Astrocyte (in vitro differentiated cells and primary cell): ENCODE measurements around the gene AQR. TPM values are rescaled to one million over a fixed set of nuclear protein-coding genes. Genes with fewer than 3 reads are reported as not detected.

Source experiments
- DNase-seq: peaks from one replicate; pipeline ENCODE4 v3.0.0-alpha.2; 2010; ENCODE audit warnings: low read depth
- FAIRE-seq: peaks from 2 replicates; lab custom pipeline; 2011; peaks lifted over from hg19 to GRCh38; lab: Jason Lieb, UNC
- H2AFZ ChIP-seq: 2 replicates; pipeline ENCODE4 v1.6.0; 2012; ENCODE audit warnings: low read depth, low read length, inconsistent platforms
- H3K27ac ChIP-seq: 2 replicates; pipeline ENCODE4 v1.5.1; 2011; ENCODE audit warnings: low read depth, low read length, inconsistent platforms
- H3K27me3 ChIP-seq: 2 replicates; pipeline ENCODE4 v1.6.0; 2011; ENCODE audit warnings: low read length, inconsistent platforms; ENCODE audit not compliant: insufficient read depth
- H3K36me3 ChIP-seq: 2 replicates; pipeline ENCODE4 v1.5.1; 2011; ENCODE audit warnings: low read length, inconsistent platforms; ENCODE audit not compliant: insufficient read depth
- H3K4me1 ChIP-seq: 2 replicates; pipeline ENCODE4 v1.5.1; 2011; ENCODE audit warnings: low read length, inconsistent platforms; ENCODE audit not compliant: insufficient read depth
- H3K4me2 ChIP-seq: 2 replicates; pipeline ENCODE4 v1.6.0; 2012; ENCODE audit warnings: low read length, inconsistent platforms
- H3K4me3 ChIP-seq: 2 replicates; pipeline ENCODE4 v1.5.1; 2011; ENCODE audit warnings: low read depth, mild to moderate bottlenecking, low read length, inconsistent platforms; ENCODE audit not compliant: insufficient read depth
- H3K79me2 ChIP-seq: 2 replicates; pipeline ENCODE4 v1.6.0; 2012; ENCODE audit warnings: mild to moderate bottlenecking, low read length, inconsistent platforms; ENCODE audit not compliant: insufficient read depth
- H3K9ac ChIP-seq: 2 replicates; pipeline ENCODE4 v1.6.0; 2012; ENCODE audit warnings: mild to moderate bottlenecking, low read length, inconsistent platforms
- H3K9me3 ChIP-seq: 2 replicates; pipeline ENCODE4 v1.5.1; 2012; ENCODE audit warnings: low read depth, mild to moderate bottlenecking, low read length, inconsistent platforms; ENCODE audit not compliant: insufficient read depth
- H4K20me1 ChIP-seq: 2 replicates; pipeline ENCODE4 v1.6.0; 2012; ENCODE audit warnings: low read length, inconsistent platforms; ENCODE audit not compliant: insufficient read depth
- H3K27ac Mint-ChIP-seq: one replicate; pipeline ENCODE4 v1.8.0; 2021; ENCODE audit warnings: mild to moderate bottlenecking, mixed read lengths; ENCODE audit not compliant: unreplicated experiment
- H3K27me3 Mint-ChIP-seq: one replicate; pipeline ENCODE4 v1.8.0; 2021; ENCODE audit warnings: low read depth, mixed read lengths; ENCODE audit not compliant: unreplicated experiment
- H3K36me3 Mint-ChIP-seq: one replicate; pipeline ENCODE4 v1.8.0; 2021; ENCODE audit warnings: low read depth, mixed read lengths; ENCODE audit not compliant: unreplicated experiment
- H3K4me1 Mint-ChIP-seq: one replicate; pipeline ENCODE4 v1.8.0; 2021; ENCODE audit warnings: low read depth, mixed read lengths; ENCODE audit not compliant: unreplicated experiment
- H3K4me3 Mint-ChIP-seq: one replicate; pipeline ENCODE4 v1.8.0; 2021; ENCODE audit warnings: mild to moderate bottlenecking, moderate library complexity, mixed read lengths; ENCODE audit not compliant: unreplicated experiment
- H3K9me3 Mint-ChIP-seq: one replicate; pipeline ENCODE4 v1.8.0; 2021; ENCODE audit warnings: mild to moderate bottlenecking, mixed read lengths; ENCODE audit not compliant: unreplicated experiment
- EZH2 ChIP-seq: IDR thresholded peaks from 2 replicates; pipeline ENCODE4 v1.6.1; 2012; ENCODE audit warnings: mild to moderate bottlenecking, low read length, inconsistent platforms; ENCODE audit not compliant: insufficient read depth
- total RNA-seq: library from RNA; stranded (reverse); gene quantifications from 2 replicates; pipeline ENCODE4 v1.2.1, GENCODE V29; 2021
- TF ChIP-seq, protein P1 (sequence below): IDR thresholded peaks from 2 replicates; pipeline ENCODE4 v1.5.1; 2011; ENCODE audit warnings: low read depth, mild to moderate bottlenecking, inconsistent platforms, low read length, moderate library complexity; ENCODE audit not compliant: insufficient read depth

The AQR gene
- total RNA-seq, 1 donor from 2014 or later: 27.2 TPM

DNA sequence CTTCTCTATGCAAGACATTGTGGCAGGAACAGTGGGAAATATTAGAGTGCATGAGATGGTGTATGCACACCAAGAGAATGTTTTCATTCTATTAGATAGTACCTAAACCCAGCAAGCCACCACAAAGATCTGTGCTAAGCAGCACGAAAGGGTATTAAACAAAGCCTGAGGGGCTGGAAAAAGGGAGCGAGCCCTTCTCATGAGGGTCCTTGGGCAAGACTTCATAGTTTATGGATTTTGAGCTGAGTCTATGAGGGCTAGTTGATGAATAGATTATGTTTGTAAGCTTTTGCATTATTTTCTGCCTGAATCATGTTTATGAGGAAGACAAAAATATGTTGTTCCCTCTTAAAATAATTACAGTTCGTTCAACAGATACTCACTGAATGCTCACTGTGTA, 164.8 kb downstream of the AQR start:
- Mint-ChIP-seq H3K27ac (no peak overlapping the region), H3K4me3 (no peak overlapping the region), H3K36me3 (no peaks in the 10 kb centered on the region), H3K4me1 (peaks cover 23% of the 10 kb centered on the region), H3K9me3 (peaks cover 7% of the 10 kb centered on the region), H3K27me3 (no peaks in the 10 kb centered on the region)
- no peak overlapping the region for H3K27ac ChIP-seq
- peaks cover under 1% of the 10 kb centered on the region for H3K4me1 ChIP-seq
- H3K4me2 ChIP-seq: no peak overlapping the region
- no peak overlapping the region for H2AFZ ChIP-seq
- H3K9me3 ChIP-seq: no peaks in the 10 kb centered on the region
- FAIRE-seq (no peak), DNase-seq (no peak)
- no peaks in the 10 kb centered on the region for H4K20me1 ChIP-seq
- H3K27me3 ChIP-seq: peaks cover 2% of the 10 kb centered on the region
- H3K9ac ChIP-seq: no peak overlapping the region
- no peaks in the 10 kb centered on the region for H3K79me2 ChIP-seq
- no peaks in the 10 kb centered on the region for H3K36me3 ChIP-seq
- TF ChIP-seq EZH2: no peak
- TF ChIP-seq, protein P1, sequence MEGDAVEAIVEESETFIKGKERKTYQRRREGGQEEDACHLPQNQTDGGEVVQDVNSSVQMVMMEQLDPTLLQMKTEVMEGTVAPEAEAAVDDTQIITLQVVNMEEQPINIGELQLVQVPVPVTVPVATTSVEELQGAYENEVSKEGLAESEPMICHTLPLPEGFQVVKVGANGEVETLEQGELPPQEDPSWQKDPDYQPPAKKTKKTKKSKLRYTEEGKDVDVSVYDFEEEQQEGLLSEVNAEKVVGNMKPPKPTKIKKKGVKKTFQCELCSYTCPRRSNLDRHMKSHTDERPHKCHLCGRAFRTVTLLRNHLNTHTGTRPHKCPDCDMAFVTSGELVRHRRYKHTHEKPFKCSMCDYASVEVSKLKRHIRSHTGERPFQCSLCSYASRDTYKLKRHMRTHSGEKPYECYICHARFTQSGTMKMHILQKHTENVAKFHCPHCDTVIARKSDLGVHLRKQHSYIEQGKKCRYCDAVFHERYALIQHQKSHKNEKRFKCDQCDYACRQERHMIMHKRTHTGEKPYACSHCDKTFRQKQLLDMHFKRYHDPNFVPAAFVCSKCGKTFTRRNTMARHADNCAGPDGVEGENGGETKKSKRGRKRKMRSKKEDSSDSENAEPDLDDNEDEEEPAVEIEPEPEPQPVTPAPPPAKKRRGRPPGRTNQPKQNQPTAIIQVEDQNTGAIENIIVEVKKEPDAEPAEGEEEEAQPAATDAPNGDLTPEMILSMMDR: no peak
- H3K4me3 ChIP-seq: no peak overlapping the region

DNA sequence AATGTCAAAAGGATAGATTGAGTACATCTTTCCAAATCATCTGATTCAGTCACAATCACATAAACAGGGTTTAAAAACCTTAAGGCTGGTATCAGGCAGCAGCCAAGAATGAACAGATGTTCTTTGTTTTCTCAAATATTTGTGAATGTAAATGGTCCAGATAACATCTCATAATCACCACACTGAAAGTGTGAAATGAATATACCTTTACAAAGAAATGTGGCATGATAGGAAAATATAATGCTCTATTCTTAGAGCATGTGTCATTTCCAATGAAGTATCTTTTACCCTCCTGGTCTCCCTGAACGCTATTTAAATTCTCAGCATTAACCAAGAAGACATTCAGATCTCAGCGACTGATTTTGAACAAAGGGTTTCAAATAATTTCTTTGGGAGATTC, 165.4 kb downstream of the AQR start:
- no peak overlapping the region for H3K4me3 ChIP-seq
- H3K4me1 ChIP-seq: peaks cover 3% of the 10 kb centered on the region
- peaks cover 23% of the 10 kb centered on the region for H3K4me1 Mint-ChIP-seq
- H3K27ac Mint-ChIP-seq: no peak overlapping the region
- H3K9me3 ChIP-seq: no peaks in the 10 kb centered on the region
- H3K27me3 ChIP-seq: peaks cover 3% of the 10 kb centered on the region
- DNase-seq (no peak), FAIRE-seq (no peak)
- no peaks in the 10 kb centered on the region for H3K36me3 ChIP-seq
- TF ChIP-seq, protein P1: no peak
- TF ChIP-seq EZH2: no peak
- no peaks in the 10 kb centered on the region for H3K36me3 Mint-ChIP-seq
- H2AFZ ChIP-seq: no peak overlapping the region
- no peaks in the 10 kb centered on the region for H4K20me1 ChIP-seq
- H3K27ac ChIP-seq: no peak overlapping the region
- H3K4me2 ChIP-seq: no peak overlapping the region
- H3K27me3 Mint-ChIP-seq: no peaks in the 10 kb centered on the region
- H3K9me3 Mint-ChIP-seq: peaks cover 7% of the 10 kb centered on the region
- no peaks in the 10 kb centered on the region for H3K79me2 ChIP-seq
- no peak overlapping the region for H3K4me3 Mint-ChIP-seq
- no peak overlapping the region for H3K9ac ChIP-seq

DNA sequence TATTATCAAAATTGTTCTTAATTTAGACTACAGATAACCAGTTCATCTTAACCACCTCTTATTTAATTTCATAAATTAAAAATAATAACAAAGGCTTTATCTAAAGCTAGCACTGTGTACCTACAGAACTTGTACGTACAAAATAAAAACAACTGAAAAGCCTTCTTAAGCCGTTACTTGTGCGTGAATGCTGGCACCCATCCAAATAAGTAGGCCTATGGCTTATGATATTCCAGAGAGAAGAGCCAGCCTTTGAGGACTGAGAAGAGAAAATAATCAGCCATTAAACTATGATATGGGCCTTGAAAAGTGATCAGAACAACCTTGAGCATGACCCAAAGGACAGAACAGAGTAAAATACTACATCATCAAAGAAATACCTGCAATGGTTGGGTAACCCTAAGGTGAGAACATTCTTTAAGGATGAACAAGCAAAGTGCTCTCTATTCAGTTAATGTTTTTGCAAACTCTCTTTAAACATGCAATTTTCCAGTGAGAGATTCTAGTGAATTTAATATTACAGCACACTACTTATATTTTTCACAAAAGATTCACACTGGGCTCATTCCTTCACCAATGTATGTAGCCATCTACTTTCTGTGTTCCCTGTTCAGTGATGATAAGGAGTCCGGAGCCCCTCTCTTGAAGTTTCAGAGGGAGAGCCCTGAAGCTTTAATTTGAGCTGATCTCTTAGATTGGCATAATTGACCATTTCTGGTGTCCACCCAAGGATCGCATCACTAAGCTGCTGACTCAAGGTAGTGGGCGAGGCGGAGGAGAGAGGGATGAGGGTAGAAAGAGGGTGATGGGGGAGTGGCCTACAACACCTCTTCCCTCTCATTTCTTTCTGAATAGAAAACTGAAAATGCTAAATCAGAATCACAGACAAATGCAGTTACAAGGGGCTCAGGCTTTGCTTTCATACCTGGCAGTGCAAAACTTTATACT, 166.5 kb downstream of the AQR start:
- TF ChIP-seq, protein P1: no peak
- no peak for TF ChIP-seq EZH2
- Histone ChIP-seq H3K4me1 (peaks cover 3% of the 10 kb centered on the region), H3K4me3 (no peak overlapping the region), H3K4me2 (no peak overlapping the region), H3K9me3 (no peaks in the 10 kb centered on the region), H4K20me1 (no peaks in the 10 kb centered on the region), H3K27me3 (peaks cover 3% of the 10 kb centered on the region), H3K9ac (no peak overlapping the region), H3K27ac (no peak overlapping the region), H2AFZ (no peak overlapping the region), H3K79me2 (no peaks in the 10 kb centered on the region), H3K36me3 (no peaks in the 10 kb centered on the region)
- Mint-ChIP-seq H3K4me1 (peaks cover 19% of the 10 kb centered on the region), H3K36me3 (no peaks in the 10 kb centered on the region), H3K9me3 (peaks cover 7% of the 10 kb centered on the region), H3K4me3 (no peak overlapping the region), H3K27ac (no peak overlapping the region), H3K27me3 (no peaks in the 10 kb centered on the region)
- no peak for FAIRE-seq
- no peak for DNase-seq
